GM19239 (cell line): Measurements from ENCODE around the gene ZNF71.

Source experiments
- DNase-seq: peaks from one replicate; pipeline ENCODE4 v3.0.0; 2011; ENCODE audit warnings: low spot score; ENCODE audit not compliant: insufficient read length
- FAIRE-seq: peaks from 2 replicates; lab custom pipeline; 2011; peaks lifted over from hg19 to GRCh38; lab: Jason Lieb, UNC

The ZNF71 gene

GRCh38 chr19:56619121-56619520 lies 24.0 kb downstream of the ZNF71 start:
- DNase-seq (no peak), FAIRE-seq (no peak)

GRCh38 chr19:56622374-56622773 lies 27.3 kb downstream of the ZNF71 start:
- DNase-seq = no peak
- no peak for FAIRE-seq

GRCh38 chr19:56623006-56623405 lies 27.9 kb downstream of the ZNF71 start:
- FAIRE-seq = no peak

GRCh38 chr19:56625708-56626107 lies 30.6 kb downstream of the ZNF71 start:
- DNase-seq (no peak), FAIRE-seq (no peak)

More at GRCh38 chr19:56623006-56623405, 27.9 kb downstream of the ZNF71 start:
- DNase-seq = no peak

- no peak for FAIRE-seq
- DNase-seq = no peak
Measured at GRCh38 chr19:56633021-56633420, 37.9 kb downstream of the ZNF71 start.

GRCh38 chr19:56637976-56638555 lies 43.0 kb downstream of the ZNF71 start:
- no peak for DNase-seq
- FAIRE-seq = no peak

GRCh38 chr19:56639217-56639616 lies 44.1 kb downstream of the ZNF71 start:
- FAIRE-seq (no peak), DNase-seq (no peak)

- no peak for FAIRE-seq
Measured at GRCh38 chr19:56642711-56643459, 47.8 kb downstream of the ZNF71 start, which contains the start of gene SMIM17. TSS of gene SMIM17 (plus strand) at chr19:56643159. CDS start at chr19:56645668, 2,509 bp downstream.

GRCh38 chr19:56643460-56643955 lies 48.4 kb downstream of the ZNF71 start:
- no peak for FAIRE-seq

More at GRCh38 chr19:56642711-56643459, 47.8 kb downstream of the ZNF71 start, which contains the start of gene SMIM17:
- DNase-seq = no peak

GRCh38 chr19:56654151-56654550 lies 59.0 kb downstream of the ZNF71 start:
- no peak for FAIRE-seq
- no peak for DNase-seq

More at GRCh38 chr19:56643460-56643955, 48.4 kb downstream of the ZNF71 start:
- DNase-seq = no peak

GRCh38 chr19:56660381-56661107 lies 65.4 kb downstream of the ZNF71 start:
- no peak for FAIRE-seq

GRCh38 chr19:56661248-56661647 lies 66.1 kb downstream of the ZNF71 start:
- DNase-seq = no peak
- FAIRE-seq = no peak

More at GRCh38 chr19:56660381-56661107, 65.4 kb downstream of the ZNF71 start:
- DNase-seq = no peak

- no peak for FAIRE-seq
- DNase-seq = no peak
Measured at GRCh38 chr19:56663931-56664500, 68.9 kb downstream of the ZNF71 start.

- FAIRE-seq = no peak
- DNase-seq = no peak
Measured at GRCh38 chr19:56664511-56664910, 69.4 kb downstream of the ZNF71 start.

GRCh38 chr19:56667311-56667870 lies 72.3 kb downstream of the ZNF71 start:
- FAIRE-seq = no peak
- no peak for DNase-seq

- no peak for DNase-seq
- no peak for FAIRE-seq
Measured at GRCh38 chr19:56668676-56669075, 73.6 kb downstream of the ZNF71 start.

- FAIRE-seq (no peak), DNase-seq (no peak)
Measured at GRCh38 chr19:56670401-56670960, 75.4 kb downstream of the ZNF71 start.

- FAIRE-seq (no peak), DNase-seq (no peak)
Measured at GRCh38 chr19:56670961-56671612, 76.0 kb downstream of the ZNF71 start.

- DNase-seq (no peak), FAIRE-seq (no peak)
Measured at GRCh38 chr19:56671613-56671994, 76.5 kb downstream of the ZNF71 start, which contains the start of gene ZNF835. TSS of gene ZNF835 (minus strand) at chr19:56671757. CDS start at chr19:56665198, 6,559 bp downstream.
